Measurements from ENCODE around the gene BTAF1.

- TF ChIP-seq CTCF (IDR thresholded peaks at IDR 0.05), result no peak
- TF ChIP-seq POLR2A (IDR thresholded peaks at IDR 0.05), result no peak
Observed at GRCh38 chr10:91875156-91875555, 48.4 kb upstream of the BTAF1 start.
